ENCODE results near the gene CAPN12.
A peak's percentile ranks its signal among the peaks of the same experiment; 100 is the strongest.
"Not testable (repeated sequence)": the region's sequence is repeated elsewhere in the genome, so short reads cannot be mapped to it uniquely, and the experiment has no call there.

The CAPN12 gene, protein sequence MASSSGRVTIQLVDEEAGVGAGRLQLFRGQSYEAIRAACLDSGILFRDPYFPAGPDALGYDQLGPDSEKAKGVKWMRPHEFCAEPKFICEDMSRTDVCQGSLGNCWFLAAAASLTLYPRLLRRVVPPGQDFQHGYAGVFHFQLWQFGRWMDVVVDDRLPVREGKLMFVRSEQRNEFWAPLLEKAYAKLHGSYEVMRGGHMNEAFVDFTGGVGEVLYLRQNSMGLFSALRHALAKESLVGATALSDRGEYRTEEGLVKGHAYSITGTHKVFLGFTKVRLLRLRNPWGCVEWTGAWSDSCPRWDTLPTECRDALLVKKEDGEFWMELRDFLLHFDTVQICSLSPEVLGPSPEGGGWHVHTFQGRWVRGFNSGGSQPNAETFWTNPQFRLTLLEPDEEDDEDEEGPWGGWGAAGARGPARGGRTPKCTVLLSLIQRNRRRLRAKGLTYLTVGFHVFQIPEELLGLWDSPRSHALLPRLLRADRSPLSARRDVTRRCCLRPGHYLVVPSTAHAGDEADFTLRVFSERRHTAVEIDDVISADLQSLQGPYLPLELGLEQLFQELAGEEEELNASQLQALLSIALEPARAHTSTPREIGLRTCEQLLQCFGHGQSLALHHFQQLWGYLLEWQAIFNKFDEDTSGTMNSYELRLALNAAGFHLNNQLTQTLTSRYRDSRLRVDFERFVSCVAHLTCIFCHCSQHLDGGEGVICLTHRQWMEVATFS

DNA sequence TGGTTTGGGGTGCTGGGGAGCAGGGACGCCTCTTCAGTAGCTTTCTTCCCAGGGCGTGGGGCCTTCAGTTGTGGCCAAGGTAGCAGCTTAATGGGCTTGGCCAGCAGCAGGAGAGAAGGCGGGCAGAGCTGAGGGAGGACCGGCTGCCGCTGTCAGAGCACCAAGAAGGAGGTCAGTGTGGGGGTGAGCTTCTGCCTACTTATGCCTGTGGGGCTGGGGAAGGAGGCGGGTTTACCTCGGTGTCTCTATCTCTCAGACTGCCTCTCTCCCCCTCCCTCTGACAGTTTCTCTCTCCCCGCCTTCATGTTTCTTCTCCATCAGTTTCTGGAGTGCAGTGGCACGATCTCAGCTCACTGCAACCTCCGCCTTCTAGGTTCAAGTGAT, at the start of gene CAPN12:
Gene CAPN12 (minus strand): TSS at position 177 of the 384 bp plus-strand sequence. CDS start 309 bp downstream, outside the sequence.
- DNase-seq: no peak

DNA sequence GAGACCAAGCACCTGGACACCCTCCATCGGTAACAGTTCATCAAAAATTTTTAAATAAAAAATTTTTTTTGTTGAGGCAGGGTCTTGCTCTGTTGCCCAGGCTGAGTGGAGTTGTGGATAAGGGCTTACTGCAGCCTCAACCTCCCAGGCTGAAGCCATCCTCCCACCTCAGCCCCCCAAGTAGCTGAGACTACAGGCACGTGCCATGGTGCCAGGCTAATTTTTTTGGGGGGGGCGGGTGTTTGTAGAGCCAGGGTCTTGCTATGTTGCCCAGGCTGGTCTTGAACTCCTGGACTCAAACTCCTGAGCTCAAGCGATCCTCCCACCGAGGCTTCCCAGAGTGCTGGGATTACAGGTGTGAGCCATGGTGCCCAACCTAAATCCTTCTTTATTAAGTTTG, 49.4 kb upstream of the CAPN12 start:
- no peak for DNase-seq

DNA sequence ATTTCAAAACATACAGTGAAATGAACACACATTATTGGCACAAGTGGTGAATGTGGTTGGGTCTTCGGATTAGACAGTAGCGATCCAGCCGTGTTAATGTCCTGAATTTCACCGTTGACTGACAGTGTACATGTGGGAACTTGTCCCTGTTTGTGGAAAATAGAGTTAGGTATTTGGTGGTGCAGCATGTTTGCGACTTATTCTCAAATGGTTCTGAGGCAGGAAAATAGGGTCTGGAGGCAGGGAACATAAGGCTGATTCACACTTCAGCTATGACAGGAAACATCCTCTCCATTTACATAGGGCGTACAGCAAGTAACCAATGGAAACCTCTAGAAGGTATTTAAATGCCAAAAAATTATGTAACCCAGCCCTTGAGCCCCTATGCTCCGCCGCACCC, 48.9 kb upstream of the CAPN12 start:
- no peak for DNase-seq

DNA sequence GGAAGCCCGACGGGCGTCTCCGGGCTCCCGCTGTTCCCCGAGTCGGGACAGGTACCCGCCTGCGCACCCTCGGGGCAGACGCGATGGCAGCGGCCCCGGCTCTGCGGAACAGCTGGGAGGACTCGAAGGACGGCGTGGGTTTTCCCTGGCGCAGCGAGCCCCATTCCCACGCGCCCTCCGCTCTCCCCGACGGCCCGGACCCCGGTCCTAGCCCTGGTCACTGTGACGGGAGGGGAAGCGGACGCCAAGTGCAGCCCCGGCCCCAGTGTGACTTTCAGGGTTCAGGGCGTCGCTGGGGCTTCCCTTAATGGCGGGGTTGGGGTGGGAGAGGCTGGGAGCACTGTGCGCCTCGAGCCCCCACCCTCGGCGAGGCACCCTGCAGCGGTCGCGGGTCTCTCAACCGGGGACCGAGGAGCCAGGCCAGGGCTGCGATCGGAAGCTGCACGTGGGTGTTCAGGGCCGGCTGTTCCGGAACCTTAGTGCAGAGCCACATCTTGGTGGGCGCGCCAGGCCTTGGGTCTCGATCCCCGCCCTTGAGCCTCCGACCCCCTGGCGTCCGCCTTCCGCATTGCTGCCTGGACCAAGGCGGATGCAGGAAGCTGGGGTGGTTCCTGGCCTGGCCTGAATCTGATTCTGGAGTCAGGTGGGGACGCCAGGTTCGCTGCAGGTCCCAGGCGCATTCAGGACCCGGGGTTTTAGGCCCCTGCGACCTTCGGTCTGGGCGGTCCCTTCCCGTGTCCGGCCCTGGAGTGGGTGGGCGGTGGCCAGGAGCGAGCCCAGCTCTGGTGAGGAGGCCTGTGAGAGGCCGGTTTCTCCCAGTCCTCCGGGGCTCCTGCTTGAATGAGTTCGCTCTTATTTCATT, 48.2 kb upstream of the CAPN12 start:
- peak; percentile 44 for DNase-seq

DNA sequence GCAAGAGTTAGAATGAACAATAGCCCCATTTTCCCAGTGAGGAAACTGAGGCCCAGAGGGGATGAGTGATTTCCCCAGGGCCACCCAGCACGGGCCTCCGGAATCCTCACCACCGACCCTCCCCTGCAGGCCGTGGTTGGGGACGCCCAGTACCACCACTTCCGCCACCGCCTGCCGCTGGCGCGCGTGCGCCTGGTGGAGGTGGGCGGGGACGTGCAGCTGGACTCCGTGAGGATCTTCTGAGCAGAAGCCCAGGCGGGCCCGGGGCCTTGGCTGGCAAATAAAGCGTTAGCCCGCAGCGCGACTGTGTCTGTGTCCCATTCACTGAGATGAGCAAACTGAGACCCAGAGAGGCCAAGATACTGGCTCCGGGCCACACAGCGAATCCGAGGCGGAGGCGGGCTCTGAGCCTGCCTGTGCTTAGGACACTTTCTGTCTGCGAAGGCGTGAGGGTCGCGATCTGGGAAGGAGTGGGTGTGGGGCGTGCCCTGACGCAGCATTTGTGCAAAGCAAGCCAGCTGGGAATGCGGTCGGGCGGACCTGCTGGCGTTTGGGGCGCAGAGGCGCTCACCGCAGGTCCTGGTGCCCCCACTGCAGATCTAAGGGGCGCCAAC, 47.3 kb upstream of the CAPN12 start:
- not testable (repeated sequence) for DNase-seq

DNA sequence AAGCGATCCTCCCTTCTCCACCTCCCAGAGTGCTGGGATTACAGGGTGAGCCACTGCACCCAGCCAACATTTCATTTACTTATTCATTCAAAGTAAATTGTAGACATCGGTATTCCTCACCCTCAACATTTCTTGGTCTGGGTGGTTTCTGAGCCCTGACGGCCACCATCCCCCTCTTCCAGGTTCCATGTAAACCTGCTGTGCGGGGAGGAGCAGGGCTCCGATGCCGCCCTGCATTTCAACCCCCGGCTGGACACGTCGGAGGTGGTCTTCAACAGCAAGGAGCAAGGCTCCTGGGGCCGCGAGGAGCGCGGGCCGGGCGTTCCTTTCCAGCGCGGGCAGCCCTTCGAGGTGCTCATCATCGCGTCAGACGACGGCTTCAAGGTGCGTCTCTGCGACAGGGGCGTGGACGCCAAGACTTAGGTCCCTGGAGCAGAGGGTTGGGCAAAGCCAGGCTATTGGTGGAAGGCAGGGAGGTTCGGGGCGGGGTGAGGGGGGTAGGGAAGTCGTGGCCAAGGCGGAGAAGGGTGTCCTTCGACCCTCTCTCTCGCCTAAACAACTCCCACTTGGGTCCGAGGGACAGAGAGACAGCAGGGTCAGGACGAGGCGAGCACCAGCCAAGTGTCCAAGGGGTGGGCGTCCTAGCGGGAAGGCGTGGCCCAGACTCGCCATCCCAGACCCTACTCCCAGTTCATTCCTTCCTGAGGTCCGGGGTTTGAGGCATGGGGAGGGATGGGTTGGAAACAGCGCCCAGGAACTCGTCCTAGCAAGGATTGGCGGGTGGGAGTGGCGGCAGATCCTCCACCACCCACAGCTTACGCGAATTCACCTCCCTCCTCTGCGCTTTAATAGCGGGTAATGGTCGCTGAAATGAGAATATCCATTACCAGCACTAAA, 46.5 kb upstream of the CAPN12 start:
- not testable (repeated sequence) for DNase-seq

DNA sequence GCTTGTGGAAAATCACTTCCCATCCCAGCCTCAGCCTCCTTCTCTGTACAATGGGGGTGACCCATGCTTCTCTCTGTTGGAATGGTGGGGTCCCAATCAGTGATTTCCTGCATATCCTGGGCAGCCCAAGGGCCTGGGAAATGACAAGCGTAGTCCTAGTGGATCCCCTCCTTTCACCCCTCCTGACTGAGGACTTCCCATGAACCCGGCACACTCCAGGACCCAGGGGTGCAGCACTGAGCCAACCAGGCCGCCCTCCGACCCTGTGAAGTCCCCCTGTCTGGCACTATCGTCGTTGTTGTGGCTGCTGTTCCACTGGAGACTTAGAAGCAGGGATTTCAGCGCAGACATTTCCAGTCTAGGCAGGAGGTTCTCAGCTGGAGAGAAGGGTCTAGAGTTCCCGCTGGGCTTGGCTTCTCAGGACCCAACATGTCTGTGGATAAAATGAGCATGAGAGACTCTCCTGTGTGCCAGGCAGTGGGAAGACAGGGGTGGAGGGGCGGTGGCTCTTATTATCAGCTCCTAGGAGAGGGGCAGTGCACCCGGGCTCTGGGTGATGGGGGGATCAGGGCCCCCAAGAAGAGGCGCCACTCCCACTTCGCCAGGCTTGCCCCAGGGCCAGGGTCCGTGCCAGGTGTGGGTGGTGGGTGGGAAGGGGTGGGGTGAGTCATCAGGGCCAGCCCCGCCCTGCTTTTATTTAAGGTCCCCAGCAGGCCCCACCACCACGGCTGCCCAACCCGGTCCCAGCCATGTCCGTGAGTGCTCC, 44.4 kb upstream of the CAPN12 start, which contains the start of gene LGALS7B:
Gene LGALS7B (plus strand): TSS at position 723 of the 766 bp plus-strand sequence. CDS start 27 bp downstream, at position 750.
- no peak for DNase-seq

DNA sequence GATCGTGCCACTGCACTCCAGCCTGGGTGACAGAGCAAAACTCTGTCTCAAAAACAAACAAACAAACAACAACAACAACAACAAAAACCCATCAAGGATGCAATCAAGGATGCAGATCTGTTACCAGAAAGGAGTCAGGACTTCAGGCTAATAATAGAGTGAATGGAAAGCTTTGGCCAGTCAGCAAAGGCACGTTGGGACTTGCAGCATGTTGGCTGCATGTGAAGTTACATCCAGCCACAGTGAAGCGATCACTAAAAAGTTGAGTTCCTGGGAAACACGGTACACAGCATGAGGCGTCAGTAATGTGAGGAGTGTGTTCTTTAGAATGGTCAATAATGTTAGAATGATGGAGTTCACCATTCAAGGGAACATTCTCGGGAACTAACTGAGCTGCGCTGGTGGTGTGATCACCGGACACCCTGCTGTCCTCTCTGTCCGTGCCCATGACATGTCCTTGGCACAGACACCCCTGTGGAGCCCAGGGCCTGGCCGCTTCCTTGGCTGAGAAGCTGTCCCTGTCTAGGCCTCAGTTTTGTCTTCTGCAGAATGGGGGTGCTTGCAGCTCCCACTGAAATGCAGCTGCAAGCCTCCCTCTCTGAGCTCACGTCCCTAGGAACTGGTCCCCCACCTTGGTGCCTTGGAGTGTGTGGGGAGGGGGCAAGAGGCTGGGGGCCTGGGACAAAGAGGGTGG, 42.4 kb upstream of the CAPN12 start:
- no peak for DNase-seq

DNA sequence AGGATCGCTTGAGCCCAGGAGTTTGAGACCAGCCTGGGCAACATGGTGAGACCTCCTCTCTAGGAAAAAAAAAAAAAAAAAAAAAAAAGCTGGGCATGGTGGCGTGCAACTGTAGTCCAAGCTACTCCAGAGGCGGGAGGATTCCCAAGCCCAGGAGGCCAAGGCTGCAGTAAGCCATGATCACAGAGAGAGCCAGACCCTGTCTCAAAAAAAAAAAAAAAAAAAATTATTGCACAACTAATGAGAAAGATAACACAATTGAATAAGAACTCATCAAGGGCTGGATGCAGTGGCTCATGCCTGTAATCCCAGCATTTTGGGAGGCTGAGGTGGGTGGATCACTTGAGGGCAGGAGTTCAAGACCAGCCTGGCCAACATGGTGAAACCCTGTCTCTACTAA, 41.8 kb upstream of the CAPN12 start:
- not testable (repeated sequence) for DNase-seq

DNA sequence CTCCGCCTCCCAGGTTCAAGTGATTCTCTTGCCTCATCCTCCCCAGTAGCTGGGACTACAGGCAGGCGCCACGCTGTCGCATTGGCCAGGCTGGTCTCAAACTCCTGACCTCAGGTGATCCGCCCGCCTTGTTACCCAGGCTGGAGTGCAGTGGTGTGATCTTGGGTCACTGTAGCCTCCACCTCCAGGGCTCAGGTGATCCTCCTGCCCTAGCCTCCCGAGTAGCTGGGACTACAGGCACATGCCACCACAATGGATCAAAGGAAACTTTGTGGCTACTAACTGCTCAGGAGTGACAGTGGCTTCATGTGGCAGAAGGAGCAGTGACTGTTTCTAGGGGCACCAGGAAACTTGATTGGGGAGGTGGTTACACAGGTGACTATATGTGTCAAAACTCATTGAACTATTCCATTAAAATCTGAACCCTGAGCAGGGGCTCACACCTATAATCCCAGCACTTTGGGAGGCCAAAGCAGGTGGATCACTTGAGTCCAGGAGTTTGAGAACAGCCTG, 41.0 kb upstream of the CAPN12 start:
- DNase-seq: no peak

DNA sequence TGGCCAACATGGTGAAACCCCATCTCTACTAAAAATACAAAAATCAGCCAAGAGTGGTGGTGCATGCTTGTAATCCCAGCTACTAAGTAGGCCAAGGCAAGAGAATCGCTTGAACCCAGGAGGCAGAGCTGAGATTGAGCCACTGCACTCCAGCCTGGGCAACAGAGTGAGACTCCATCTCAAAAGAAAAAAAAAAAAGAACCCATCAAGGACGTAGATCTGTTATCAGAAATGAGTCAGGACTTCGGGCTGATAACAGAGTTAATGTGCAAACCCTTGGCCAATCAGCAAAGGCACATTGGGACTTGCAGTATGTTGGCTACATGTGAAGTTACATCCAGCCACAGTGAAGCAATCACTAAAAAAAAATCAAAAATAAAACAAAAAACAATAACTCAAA, 40.0 kb upstream of the CAPN12 start:
- no peak for DNase-seq

DNA sequence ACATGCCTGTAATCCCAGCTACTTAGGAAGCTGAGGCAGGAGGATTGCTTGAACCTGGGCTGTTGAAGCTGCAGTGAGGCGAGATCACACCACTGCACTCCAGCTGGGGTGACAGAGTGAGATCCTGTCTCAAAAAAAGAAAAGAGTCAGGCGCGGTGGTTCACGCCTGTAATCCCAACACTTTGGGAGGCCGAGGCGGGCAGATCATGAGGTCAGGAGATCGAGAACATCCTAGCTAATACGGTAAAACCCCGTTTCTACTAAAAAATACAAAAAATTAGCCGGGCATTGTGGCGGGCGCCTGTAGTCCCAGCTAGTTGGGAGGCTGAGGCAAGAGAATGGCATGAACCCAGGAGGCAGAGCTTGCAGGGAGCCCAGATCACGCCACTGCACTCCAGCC, 37.9 kb upstream of the CAPN12 start:
- not testable (repeated sequence) for DNase-seq

DNA sequence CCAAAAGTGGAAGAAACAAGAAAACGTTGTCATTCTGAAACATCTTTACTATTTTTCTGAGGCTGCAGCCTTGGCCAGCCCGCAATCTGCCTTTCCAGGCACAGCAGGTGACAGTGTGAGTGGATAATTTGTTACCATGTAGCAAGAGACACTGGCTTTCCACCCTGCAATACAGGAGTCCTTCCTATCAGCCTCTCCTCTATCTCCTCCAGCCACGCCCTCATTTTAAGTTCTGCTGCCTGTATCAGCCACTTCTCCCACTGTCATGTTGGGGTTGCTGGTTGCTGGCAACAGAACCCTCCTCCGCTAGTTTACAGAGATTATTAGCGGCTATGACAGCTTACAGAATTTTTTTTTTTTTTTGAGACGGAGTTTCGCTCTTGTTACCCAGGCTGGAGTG, 36.8 kb upstream of the CAPN12 start:
- no peak for DNase-seq

DNA sequence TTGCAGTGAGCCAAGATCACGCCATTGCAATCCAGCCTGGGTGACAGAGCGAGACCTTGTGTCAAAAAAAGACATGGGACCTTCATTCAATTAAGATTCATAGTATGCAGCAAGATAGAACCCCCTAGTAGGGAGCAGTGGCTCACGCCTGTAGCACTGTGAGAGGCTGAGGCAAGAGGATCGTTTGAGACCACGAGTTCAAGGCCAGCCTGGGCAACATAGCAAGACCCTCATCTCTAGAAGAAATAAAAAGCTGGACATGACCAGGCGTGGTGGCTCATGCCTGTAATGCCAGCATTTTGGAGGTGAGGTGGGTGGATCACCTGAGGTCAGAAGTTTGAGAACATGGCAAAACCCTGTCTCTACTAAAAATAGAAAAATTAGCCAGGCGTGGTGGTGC, 36.2 kb upstream of the CAPN12 start:
- no peak for DNase-seq

DNA sequence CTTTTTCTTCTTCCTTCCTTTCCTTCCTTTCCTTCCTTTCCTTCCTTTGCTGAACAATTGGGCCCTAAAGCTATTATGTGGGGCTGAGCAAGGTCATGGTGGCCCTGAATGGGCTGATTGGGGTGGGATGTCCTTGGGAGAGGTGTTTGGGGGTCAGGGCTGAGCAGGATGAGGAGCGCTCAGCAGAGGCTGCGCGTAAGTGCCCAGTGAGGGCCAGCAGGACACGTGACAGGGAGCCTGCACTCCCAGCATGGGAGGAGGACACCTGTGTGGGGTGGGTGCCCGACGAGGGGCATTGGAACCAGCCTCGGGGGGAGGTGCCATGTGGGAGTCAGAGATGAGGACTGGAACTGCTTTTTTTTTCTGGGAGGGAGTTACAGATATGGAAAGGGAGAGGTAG, 34.5 kb upstream of the CAPN12 start:
- DNase-seq: no peak

DNA sequence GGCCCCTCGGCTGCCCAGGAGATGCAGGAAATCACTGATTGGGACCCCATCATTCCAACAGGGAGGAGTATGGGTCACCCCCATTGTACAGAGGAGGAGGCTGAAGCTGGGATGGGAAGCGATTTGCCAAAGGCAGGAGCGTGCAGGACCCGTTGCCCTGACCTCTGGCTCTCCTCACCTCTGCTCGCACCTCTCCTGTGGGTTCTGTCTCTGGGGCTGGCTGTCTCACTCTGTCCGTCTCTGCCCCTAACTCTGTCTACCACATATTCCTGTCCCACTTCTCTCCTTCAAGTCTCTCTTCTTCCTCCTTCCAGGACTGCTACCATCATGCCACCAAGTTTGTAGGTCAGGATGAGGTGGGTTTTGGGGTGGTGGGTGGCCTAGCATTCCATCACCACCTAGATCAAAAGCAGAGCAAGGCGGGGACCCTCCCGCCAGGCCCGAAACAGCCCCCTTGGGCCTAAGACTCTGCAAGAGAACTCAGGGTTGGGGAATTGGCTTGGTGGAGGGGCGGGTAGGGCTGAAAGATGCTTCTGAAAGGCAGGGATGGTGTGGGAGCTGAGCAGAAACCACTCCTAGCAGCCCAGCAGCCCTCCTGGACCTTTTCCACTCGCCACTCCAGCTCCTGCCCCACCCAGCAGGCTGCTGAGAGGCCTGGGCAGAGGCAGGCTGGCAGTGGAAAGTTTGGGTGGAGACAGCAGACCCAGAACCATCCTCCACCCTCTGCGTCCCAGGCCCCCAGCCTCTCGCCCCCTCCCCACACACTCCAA, 30.1 kb upstream of the CAPN12 start:
- DNase-seq: no peak

DNA sequence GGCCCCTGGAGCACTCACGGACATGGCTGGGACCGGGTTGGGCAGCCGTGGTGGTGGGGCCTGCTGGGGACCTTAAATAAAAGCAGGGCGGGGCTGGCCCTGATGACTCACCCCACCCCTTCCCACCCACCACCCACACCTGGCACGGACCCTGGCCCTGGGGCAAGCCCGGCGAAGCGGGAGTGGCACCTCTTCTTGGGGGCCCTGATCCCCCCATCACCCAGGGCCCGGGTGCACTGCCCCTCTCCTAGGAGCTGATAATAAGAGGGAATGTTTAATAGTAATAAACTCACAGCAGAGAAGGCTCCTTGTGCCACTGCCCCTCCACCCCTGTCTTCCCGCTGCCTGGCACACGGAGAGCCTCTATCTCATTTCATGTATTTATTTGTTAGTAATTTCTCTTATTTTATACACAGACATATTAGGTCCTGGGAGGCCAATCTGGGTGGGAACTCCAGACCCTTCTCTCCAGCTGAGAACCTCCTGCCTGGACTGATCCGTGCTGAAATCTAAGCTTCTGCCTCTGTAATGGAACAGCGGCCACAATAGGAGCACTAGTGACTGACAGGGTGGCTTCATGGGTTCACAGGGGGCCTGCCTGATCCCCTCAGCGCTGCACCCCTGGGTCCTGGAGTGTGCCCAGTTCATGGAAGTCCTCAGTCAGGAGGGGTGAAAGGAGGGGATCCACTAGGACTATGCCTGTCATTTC, 29.3 kb upstream of the CAPN12 start, which contains the start of gene LGALS7:
Gene LGALS7 (minus strand): TSS at position 49 of the 709 bp plus-strand sequence. CDS start 25 bp downstream, at position 24.
- no peak for DNase-seq

DNA sequence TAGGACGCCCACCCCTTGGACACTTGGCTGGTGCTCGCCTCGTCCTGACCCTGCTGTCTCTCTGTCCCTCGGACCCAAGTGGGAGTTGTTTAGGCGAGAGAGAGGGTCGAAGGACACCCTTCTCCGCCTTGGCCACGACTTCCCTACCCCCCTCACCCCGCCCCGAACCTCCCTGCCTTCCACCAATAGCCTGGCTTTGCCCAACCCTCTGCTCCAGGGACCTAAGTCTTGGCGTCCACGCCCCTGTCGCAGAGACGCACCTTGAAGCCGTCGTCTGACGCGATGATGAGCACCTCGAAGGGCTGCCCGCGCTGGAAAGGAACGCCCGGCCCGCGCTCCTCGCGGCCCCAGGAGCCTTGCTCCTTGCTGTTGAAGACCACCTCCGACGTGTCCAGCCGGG, 27.3 kb upstream of the CAPN12 start:
- not testable (repeated sequence) for DNase-seq

Measured in CD4-positive, alpha-beta T cell treated with Interleukin-10 for 1 hour (primary cell).